Posterior cingulate gyrus (tissue), 11 donors: ENCODE data around the gene CACTIN.
A peak's percentile ranks its signal among the peaks of the same experiment; 100 is the strongest.
"Not testable (repeated sequence)": the region's sequence is repeated elsewhere in the genome, so short reads cannot be mapped to it uniquely, and the experiment has no call there.

Source experiments
- DNase-seq, 10 donors: peaks; one replicate each; pipeline versions ENCODE4 v3.0.0 to v3.0.0-alpha.2; 2020 to 2021; ENCODE audit warnings: mixed read lengths in 3 of 10
- intact Hi-C: fragments of 100-400 bp; cut with DNase I; formaldehyde crosslinking; loops from one replicate; pipeline ENCODE4 v1.15.1; 2023

CACTIN gene

DNA sequence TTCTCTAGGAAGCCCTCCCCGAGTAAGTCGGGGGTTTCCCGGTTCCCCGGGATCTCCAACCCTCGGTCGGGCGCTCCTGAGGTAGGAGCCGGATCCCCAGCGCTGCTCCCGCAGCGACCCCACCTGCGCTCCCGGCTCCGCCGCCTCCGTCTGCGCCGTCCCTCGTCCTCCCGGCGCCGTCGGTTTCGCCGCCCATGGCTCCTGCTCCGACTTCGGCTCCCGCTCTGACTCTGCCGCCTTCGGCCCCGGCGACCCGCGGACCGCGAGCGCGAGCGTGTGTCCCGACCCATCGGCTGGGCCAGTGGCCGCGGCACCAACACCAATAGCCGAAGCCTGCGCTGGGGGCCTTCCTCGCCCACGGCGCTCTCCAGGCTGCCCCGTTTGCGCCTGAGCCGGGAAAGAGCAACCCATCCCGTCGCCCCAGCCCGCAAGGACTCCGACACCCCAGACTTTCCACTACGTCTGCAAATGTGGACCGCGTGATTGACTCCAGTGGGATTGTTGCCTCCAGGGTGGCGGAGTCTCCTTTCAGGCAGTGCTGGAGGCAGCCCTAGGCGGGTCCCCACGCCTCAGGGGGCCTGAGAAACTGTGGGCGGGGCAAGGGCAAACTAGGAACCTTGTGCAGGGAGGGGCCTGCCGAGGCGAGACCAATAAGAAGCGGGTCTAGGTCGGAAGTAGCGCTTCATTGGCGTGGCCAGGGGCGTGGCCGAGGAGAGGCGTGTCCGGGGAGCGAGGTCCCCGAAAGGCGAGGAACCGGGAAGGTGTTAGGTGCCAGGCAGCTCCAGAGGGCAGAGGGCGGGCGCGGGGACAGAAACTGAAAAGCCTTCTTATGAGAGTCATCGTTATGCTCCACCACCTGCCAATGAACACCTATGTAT is at the start of gene CACTIN:
TSS of gene CACTIN (minus strand) at position 318 of the 878 bp plus-strand sequence. CDS start at position 290, 28 bp downstream.
- intact Hi-C loops: no loop called here
- DNase-seq: peak; percentile 97 to 100 (median 99)

DNA sequence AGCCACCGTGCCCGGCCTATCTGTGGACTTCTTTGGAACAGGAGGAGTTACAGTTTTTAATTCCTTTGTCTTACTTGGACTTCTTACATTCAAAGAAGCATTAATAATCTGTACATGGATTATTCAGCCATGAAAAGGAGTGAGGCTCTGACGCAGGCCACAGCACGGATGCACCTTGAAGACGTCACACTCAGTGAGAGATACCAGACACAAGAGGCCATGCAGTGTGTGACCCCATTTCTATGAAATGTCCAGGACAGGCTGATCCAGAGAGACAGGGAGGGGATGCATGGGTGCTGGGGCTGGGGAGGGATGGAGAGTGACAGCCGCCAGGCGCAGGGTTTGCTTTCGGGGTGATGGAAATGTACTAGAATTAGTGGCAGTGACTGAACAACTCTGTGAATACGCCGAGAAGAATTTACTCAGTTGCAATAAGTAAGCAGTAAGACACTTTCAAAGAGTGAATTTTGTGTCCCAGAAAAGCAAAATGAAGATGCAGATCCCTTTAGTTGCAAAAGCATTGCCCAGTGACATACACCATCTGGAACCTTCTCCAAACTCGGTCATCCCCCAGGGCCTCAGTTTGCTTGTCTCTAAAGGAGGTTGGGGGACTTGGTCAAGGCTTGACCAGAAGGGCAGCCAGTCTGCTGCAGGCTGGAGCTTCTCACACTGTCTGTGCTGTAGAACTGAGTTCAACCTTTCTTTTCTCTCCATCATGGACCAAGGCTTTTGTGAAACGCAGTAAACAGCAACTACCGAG is 48.4 kb upstream of the CACTIN start:
- intact Hi-C loops: no loop called here
- DNase-seq: no peak

DNA sequence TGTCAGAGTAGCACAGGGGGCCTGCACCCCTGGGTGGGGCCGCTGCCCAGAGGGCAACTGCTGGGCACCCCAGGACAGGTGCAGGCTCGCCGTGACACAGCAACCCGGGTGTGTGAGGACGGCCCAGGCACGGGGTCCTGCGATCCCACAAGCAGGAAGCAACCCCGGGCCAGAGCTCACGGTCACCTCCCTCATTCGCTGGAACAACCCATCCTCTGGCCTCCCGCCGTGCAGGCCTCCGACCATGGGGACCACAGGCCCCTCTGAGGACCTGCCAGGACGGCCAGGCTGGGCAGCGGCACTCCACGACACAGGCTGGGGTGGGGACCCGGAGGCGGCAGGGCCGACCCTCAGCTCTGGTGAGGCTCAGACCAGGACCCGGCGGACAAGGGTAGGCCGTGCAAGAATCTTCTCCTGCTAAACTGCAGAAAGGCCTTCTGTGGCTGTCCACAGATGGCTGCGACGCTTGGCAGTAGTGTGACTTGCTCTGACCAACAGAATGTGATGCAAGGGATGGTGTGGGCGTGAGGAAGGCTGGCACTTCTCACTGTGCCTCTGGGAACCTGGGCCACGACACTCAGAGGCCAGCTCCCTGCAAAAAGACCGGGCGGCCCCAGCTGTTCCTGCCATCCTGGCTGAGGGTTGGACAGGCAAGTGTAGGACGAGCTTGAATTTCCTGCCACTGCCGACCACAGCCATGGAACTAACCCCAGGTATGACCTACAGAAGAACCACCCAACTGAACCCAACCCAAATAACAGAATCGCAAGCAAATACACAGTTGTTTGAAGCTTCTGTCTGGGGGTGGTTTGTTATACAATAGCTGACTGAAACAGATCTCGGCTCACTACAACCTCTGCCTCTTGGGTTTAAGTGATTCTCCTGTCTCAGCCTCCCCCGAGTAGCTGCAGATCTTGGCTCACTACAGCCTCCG is 47.2 kb upstream of the CACTIN start:
- intact Hi-C loops: no loop called here
- no peak for DNase-seq

DNA sequence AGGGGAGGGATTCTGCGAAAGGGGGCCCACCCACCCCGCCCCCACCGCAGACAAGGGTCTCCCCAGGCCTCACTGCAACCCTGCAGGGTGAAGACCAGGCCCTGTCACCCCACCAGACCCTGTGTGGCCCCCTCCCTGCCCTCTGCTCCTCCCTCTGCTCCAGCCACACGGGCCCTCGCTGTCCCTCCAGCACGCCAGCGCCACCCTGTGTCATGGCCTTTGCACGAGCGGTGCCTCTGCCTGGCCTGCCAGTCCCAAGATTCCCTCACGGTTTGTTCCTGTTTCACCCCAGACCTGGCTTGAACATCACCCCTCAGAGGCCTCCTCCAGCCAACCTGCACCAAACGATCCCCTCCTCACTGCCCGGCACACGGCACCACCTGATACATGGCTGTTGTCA is 46.4 kb upstream of the CACTIN start:
- DNase-seq: no peak
- intact Hi-C loops: no loop called here

DNA sequence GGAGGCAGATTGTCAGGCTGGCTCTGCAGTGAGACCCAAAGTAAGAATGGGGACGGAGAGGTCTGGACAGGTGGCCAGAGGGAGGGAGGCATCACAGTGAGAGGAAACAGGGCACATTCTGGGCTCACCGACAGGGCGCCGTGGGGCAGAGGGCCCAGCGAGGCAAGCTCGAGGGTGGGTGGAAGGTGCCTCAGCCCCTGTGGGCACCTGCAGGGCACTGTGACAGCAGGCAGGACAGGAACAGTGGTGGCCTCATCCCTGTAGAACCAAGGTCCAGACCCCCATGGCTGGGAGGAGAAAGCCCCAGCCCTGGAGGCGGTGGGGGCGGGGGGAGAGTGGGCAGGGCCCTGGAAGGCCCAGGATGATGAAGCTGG is 46.0 kb upstream of the CACTIN start:
- intact Hi-C loops: no loop called here
- DNase-seq: no peak

DNA sequence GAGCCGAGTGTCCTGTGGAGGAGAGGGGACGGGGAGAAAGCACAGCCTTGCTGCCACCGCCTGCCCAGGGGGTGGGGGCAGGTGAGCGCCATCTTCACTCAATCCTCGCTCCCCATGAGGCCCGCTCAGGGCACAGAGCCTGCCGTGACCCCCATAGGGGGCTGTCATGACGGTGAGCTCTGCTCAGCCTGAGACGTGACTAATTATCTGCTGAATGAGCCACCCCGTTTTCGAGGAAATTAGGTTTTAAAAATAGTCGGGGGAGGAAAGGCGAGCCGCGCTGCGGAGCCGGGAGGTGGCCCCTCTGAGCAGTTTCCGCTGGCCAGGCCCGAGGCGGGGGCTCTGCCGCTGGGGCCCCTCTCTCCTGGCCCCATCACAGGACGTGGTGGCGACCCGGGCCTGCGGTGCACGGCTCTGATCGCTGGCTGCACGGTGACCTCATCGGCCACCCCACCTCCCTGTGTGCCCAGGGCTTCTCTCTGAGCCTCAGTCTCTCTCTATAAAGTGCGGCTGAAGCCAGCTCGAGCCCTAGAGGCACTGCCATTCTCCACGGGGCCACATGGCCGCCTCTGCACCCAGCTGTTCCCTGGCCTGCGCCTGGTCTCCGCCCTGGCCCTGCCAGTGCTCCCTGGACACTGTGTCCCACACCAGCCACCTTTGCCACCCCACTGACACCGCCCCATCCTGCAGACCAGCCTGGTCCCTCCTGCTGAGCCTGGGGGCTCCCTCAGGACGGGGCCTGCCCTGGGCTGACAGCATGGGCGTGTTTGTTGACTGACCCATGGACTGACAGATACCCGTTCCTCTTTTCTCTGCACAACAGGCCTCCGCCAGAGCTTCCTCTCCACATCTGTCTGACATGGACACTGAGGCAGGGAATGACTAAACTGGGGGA is 45.3 kb upstream of the CACTIN start:
- intact Hi-C loops: no loop called here
- no peak for DNase-seq

DNA sequence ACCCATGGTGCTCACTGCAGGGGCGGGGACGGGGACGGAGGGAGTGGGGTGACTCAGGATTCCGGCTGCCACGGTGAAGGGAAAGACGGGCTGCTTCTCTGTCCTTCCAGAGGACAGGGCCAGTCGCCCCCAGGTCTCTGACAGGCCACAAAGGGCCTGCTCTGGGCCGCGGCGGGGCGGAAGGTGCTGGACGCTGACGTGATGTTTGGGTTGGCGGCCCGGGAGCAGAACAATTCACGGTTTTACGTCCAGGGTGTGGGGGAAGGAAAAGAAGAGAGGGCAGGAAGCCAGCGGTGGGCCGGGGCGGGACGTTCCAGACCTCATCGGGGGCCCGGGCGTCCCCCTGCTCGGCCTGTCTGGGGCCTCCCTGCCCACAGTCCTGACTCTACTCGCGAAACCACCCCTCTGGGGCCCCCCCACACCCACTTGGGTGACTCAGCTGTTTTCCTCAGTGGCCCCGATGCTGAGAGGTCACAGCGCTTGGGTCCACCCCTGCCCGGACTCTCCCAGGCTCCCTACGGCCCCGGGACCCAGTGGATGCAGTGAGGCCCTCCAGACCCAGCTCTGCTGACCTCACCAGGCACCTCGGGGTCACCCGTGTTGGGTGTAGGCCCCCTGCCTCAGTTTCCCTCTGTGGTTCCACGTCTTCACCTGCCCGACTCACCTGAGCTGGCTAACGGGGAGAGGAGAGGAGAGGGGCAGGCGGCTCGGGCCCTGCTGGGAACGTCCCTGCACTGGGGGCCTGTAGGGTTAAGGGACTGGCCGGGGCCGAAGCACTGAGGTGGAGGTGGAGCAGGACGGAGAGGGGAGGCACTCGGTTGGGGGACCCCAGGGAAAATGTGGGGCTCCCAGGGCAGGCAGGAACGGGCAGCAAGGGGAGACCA is 44.4 kb upstream of the CACTIN start:
- no peak for DNase-seq
- intact Hi-C loops: no loop called here

DNA sequence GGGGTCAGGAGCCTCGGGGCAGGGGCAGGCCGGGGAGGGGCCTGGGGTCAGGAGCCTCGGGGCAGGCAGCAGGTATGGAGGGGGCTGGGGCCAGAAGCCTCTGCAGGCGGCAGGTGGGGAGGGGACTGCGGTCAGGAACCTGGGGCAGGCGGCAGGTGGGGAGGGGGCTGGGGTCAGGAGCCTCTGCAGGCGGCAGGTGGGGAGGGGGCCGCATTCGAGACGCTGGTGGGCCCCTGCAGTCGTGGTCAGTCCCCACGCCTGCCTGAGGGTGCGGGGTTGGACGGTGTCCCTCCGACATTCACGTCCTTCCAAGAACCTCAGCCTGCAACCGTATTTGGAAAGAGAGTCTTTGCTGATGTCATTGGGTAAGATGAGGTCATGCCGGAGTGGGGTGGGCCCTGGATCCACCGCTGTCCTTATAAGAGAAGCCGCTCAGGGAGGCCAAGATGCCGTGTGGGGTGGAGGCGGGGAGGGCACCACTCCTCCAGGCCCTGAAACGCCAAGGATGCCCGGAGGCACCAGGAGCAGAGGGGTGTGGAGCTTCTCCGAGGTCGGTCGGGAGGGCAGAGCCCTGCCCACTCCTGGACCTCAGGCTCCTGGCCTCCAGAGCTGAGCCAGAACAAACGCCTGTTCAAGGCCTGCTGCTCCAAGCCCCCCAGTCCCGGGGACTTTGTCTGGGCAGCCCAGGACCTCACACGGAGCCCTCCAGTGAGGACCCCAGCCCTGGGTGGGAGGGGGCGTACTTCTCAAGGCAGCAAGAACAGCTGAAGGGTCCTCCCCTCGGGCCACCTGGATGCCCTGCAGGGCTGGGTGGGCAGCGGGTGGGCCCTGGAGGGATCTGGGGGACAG is 43.6 kb upstream of the CACTIN start:
- DNase-seq: peak in 1 of 10 donors; percentile 44

DNA sequence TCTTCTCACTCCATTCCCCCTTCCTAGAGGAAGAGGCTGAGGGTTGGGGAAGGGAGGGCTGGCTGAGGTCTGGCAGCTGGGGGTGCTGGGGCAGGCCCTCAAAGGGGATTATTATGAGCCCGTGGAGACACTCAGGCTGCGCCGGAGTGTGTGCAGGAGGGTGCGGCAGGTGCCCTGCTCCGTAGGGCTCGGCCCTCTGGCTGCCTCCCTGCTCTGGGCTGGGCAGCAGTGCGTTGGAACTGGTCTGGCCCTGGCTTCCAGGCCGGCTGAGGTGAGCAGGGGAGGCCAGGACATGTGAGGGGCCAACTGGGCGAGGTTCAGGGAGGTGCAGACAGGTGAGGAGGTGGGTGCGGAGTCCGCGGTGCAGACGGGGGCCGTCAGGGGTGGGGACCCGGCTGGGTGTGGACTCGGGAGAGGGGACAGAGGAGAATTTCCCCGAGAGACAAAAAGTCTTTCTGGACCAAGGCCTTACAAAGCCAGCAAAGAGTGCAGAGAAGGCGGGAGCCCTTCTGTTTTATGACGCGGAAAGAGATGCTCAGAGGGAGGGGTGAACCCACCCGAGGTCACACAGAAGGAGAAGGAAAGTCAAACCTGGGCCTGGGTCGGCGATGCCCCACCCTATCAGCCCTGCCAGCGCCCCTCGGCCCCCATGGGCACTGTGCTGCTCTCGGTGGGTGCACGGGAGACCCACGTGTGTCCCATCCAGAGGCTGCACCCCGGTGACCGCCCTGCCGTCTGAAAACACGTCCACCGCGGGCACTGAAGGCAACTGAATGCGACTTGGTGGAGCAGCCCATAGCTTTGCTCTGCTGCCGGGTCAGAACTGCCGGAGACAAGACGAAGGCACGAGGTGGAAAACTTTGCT is 42.7 kb upstream of the CACTIN start:
- DNase-seq: no peak
- intact Hi-C loops: no loop called here

More for the DNA sequence above, 43.6 kb upstream of the CACTIN start:
- intact Hi-C loops: no loop called here

DNA sequence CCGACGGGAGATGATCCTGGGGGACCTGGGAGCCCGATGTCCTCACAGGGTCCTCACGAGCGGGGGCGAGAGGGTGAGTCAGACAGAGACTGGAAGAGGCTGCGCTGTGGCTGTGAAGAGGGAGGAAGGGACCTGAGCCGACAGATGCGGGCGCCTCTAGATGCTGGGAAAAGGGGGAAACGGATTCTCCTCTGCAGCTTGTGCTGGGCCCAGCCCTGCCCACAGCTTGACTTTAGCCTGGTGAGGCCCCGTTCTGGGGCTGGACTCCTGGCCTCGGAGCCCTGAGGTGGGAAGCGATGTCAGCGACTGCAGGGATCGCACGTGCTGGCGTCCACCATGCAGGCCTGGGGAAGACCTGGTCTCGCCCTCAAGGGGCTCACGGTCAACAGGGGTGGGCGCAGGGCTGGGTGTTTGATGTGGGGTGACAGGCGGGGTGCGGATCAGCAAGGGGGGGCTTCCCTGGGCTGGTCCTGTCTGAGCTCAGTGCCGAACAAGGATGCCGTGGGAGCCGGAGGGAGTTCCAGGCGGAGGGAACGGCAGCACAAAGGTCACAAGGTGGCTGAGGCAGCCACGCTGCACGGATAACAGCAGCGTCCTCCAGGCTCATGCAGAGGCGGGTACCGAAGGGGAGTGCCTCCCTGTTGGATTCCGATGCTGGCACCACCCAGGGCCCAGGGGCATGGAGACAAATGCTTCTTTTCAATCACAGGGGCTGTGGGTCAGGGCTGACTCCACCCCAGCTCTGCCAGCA is 41.9 kb upstream of the CACTIN start:
- intact Hi-C loops: no loop called here
- peak in 6 of 10 donors; percentile 45 to 93 (median 78) for DNase-seq

DNA sequence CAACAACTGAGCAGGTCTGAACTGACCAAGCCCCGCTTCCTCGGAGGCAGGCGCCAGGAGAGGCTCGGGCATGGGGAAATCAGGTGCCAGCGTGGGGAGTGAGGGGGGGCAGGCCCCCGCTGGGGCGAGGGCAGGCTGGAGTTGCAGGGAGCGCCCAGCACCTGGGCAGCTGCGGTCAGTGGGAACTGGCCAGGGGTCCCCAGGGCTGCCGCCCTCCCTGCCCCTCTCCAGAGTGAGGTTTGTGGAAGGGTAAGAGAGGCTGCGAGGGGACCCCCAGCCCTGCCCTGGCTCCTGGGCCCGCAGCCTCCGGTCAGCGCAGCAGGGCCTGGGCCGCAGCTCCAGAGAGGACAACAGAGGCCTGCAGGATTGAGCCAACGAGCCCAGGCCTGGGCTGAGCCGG is 41.2 kb upstream of the CACTIN start:
- DNase-seq: no peak
- intact Hi-C loops: loop anchor here (2.0 kb wide), 1 partner anchor 33 kb away; the partner anchor contains the start of gene PIP5K1C

DNA sequence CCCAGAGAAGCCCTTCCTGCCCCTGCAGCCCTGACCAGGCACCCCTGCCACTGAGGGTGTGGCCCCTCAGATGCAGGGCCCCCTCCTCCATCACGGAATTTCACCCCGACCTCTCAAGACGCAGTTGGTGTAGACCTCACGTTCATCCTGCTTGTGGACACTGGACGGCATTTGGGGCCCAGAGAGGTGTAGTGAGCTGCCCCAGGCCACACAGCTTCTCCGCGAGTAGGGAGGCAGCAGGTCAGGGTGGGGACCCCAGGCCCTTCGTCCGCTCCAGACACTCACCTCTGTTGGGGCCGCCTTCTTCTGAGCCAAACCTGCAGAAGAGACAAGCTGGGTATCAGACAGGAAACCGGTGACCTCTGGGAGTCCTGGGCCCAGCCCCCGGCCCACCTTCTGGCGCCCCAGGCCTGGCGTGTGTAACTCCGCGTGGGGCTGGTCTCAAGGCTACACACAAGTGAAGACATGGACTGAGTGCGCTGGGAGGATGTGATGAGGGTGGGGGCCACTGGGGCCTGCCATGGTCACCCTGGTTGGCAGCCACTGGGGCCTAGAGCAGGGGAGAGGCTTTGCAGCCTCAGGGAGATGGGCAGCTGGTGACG is 40.5 kb upstream of the CACTIN start:
- intact Hi-C loops: loop anchor here (2.0 kb wide), 1 partner anchor 34 kb away; the partner anchor contains the start of gene PIP5K1C
- no peak for DNase-seq

DNA sequence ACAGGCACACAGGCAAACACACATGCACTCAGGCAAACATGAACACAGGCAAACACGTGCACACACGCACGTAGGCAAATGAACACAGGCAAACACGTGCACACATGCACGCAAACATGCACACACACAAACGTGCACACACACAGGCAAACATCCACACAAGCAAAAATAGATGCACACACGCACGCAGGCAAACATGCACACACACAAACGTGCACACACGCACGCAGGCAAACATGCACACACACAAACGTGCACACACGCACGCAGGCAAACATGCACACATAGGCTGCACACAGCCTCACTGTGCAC is 39.9 kb upstream of the CACTIN start:
- intact Hi-C loops: loop anchor here (2.0 kb wide), 1 partner anchor 34 kb away; the partner anchor contains the start of gene PIP5K1C
- not testable (repeated sequence) for DNase-seq

DNA sequence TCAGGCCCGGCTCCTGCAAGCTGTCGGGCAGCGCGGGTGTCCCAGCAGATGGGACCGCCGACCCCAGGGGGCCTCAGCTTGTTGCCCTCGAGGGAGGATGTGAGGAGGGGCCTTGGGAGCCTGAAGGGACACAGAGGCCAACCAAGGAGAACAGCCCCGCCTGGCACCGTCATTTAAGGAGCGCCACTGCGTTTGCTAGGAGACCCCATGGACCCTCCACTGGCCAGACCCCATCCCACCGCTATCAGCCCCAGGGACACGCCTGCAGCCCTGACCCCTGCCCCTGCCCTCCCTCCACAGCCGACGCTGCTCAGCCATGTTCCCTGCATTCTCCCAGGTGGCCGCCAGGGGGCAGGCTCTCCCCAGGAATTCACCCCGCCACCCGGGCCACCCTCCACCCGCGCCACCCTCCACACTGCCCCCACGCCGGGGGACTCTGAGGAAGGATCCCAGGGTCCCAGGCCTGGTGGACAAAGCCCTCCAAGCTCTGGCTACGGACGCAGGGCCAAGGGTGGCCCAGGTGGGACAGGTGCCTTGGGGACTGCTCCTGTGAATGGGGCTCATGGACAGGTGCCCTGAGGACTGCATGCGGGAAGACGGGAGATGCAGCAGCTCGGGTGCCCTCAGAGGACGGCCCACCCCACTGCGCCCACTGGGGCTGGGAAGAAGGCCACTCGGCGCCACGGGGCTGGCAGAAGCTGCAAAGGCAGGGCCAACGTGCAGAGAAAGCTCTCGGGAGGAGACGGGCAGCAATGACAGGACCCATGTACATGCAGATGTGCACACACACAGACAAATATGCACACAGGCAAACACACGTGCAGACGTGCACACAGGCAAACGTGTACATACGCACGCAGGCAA is 39.3 kb upstream of the CACTIN start:
- DNase-seq: peak; percentile 49 to 95 (median 78)
- intact Hi-C loops: loop anchor here (2.0 kb wide), 1 partner anchor 35 kb away; the partner anchor contains the start of gene PIP5K1C
